Chondrocyte (in vitro differentiated cells): ENCODE data around the gene COPE. TPM values are rescaled to one million over a fixed set of nuclear protein-coding genes. Genes with fewer than 3 reads are reported as not detected.

ENCODE experiments used
- DNase-seq: peaks from one replicate; pipeline ENCODE4 v3.0.0; 2021; ENCODE audit warnings: mixed read lengths, low spot score
- H3K27ac Mint-ChIP-seq: one replicate; pipeline ENCODE4 v1.8.0; 2021; ENCODE audit warnings: mild to moderate bottlenecking, moderate library complexity, mixed read lengths; ENCODE audit not compliant: unreplicated experiment
- H3K27me3 Mint-ChIP-seq: 2 replicates; pipeline ENCODE4 v1.8.0; 2021; ENCODE audit warnings: low read depth, mixed read lengths
- H3K36me3 Mint-ChIP-seq: 2 replicates; pipeline ENCODE4 v1.8.0; 2021; ENCODE audit warnings: low read depth, mixed read lengths
- H3K4me1 Mint-ChIP-seq: 2 replicates; pipeline ENCODE4 v1.8.0; 2021; ENCODE audit warnings: low read depth, mild to moderate bottlenecking, mixed read lengths
- H3K4me3 Mint-ChIP-seq: one replicate; pipeline ENCODE4 v1.8.0; 2021; ENCODE audit warnings: mild to moderate bottlenecking, moderate library complexity, mixed read lengths; ENCODE audit not compliant: unreplicated experiment
- H3K9me3 Mint-ChIP-seq: 2 replicates; pipeline ENCODE4 v1.8.0; 2021; ENCODE audit warnings: low read depth, mixed read lengths
- total RNA-seq: library from RNA; stranded (reverse); gene quantifications from 3 replicates; pipeline ENCODE4 v1.2.1, GENCODE V29; 2021
- TF ChIP-seq, protein P1 (sequence below): fragments of 200-600 bp; sonication (generic); IDR thresholded peaks from 2 replicates; pipeline ENCODE4 v1.5.0; 2021; ENCODE audit warnings: antibody characterized with exemption, mild to moderate bottlenecking, moderate library complexity

Gene COPE
- total RNA-seq, 1 donor from 2014 or later = 175 TPM

GRCh38 chr19:18869781-18870530 lies 49.2 kb downstream of the COPE start:
- DNase-seq = peak; percentile 94
- Mint-ChIP-seq H3K36me3 (peaks cover 18% of the 10 kb centered on the region), H3K4me1 (no peaks in the 10 kb centered on the region), H3K27me3 (no peaks in the 10 kb centered on the region), H3K27ac (no peak overlapping the region), H3K4me3 (no peak overlapping the region), H3K9me3 (no peaks in the 10 kb centered on the region)
- TF ChIP-seq, protein P1, sequence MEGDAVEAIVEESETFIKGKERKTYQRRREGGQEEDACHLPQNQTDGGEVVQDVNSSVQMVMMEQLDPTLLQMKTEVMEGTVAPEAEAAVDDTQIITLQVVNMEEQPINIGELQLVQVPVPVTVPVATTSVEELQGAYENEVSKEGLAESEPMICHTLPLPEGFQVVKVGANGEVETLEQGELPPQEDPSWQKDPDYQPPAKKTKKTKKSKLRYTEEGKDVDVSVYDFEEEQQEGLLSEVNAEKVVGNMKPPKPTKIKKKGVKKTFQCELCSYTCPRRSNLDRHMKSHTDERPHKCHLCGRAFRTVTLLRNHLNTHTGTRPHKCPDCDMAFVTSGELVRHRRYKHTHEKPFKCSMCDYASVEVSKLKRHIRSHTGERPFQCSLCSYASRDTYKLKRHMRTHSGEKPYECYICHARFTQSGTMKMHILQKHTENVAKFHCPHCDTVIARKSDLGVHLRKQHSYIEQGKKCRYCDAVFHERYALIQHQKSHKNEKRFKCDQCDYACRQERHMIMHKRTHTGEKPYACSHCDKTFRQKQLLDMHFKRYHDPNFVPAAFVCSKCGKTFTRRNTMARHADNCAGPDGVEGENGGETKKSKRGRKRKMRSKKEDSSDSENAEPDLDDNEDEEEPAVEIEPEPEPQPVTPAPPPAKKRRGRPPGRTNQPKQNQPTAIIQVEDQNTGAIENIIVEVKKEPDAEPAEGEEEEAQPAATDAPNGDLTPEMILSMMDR = no peak

DNA sequence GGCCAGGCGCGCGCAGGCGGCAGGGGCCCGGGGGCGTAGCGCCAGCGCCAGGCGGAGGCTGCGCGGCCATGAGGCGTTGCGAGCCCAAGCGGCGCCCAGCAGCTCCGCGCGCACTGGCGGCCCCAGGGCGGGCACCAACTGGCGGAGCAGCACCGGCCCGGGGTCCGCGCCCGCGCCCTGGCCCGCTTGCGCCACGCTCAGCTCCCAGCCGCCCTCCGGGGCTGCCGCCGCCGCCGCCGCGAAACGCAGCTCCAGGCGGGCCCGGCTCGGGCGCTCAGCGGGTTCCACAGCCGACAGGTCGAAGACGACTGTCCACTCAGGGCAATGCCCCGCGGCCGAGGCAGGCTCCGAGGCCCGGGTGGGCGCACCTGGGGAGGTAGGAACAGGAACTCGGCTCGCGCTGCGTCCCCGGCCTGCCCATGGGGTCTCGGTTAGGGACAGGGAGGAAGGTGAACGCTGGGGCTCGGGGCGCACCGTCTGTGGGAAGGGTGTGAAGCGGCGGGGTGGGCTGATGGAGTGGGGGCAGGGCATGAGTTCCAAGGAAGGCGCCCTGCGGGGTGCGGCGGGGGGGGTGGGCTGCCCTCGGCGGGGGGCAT lies 50.1 kb downstream of the COPE start:
- no peak overlapping the region for H3K4me3 Mint-ChIP-seq
- no peak overlapping the region for H3K27ac Mint-ChIP-seq
- TF ChIP-seq, protein P1 = no peak
- peak; percentile 92 for DNase-seq
- H3K27me3 Mint-ChIP-seq = no peaks in the 10 kb centered on the region
- no peaks in the 10 kb centered on the region for H3K4me1 Mint-ChIP-seq
- H3K36me3 Mint-ChIP-seq = peaks cover 14% of the 10 kb centered on the region
- H3K9me3 Mint-ChIP-seq = no peaks in the 10 kb centered on the region

DNA sequence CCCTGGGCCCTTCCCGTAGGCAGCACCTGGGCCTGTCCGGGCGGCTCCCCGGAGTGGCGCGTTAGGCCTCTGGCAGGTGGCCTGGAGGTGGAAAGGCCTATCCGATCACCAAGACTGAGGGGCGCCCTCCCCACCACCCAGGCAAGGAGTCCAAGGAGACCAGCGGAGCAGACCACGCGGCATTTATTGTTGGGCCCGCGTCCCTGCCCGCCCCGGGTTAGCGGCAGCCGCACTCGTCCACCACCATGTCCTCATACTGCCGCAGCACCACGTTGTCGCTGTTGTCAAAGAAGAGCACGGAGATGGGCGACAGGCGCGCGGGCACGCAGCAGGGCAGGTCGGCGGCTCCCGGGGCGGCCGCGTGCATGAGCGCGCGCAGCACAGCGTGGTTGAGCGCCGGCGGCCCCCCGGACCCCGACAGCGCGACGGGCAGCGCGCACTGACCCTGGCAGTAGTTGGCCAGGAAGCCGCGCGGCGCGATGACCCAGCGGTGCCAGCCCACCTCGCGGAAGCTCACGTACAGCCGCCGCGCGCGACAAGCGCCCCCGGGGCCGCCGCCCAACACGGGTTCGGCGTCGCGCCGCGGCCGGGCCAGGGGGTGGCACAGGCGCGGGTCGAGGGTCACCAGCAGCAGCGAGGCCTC lies 50.7 kb downstream of the COPE start:
- DNase-seq = peak; percentile 83
- Mint-ChIP-seq H3K9me3 (no peaks in the 10 kb centered on the region), H3K27me3 (no peaks in the 10 kb centered on the region), H3K4me3 (no peak overlapping the region), H3K4me1 (no peaks in the 10 kb centered on the region), H3K36me3 (peaks cover 12% of the 10 kb centered on the region), H3K27ac (no peak overlapping the region)
- TF ChIP-seq, protein P1 = no peak

- peaks cover 9% of the 10 kb centered on the region for H3K36me3 Mint-ChIP-seq
- H3K4me1 Mint-ChIP-seq = no peaks in the 10 kb centered on the region
- no peaks in the 10 kb centered on the region for H3K27me3 Mint-ChIP-seq
- H3K9me3 Mint-ChIP-seq = no peaks in the 10 kb centered on the region
- no peak overlapping the region for H3K4me3 Mint-ChIP-seq
- no peak overlapping the region for H3K27ac Mint-ChIP-seq
- TF ChIP-seq, protein P1 = no peak
- no peak for DNase-seq
Measured at GRCh38 chr19:18867751-18868150, 51.4 kb downstream of the COPE start.

- TF ChIP-seq, protein P1 = no peak
- H3K27ac Mint-ChIP-seq = no peak overlapping the region
- H3K27me3 Mint-ChIP-seq = no peaks in the 10 kb centered on the region
- no peaks in the 10 kb centered on the region for H3K9me3 Mint-ChIP-seq
- no peaks in the 10 kb centered on the region for H3K4me1 Mint-ChIP-seq
- peak; percentile 80 for DNase-seq
- H3K36me3 Mint-ChIP-seq = peaks cover 11% of the 10 kb centered on the region
- H3K4me3 Mint-ChIP-seq = no peak overlapping the region
Measured at GRCh38 chr19:18867199-18867598, 52.0 kb downstream of the COPE start.
